Measurements from ENCODE around the gene THSD4.

- TF ChIP-seq CEBPB (IDR thresholded peaks at IDR 0.05; ENCODE audit: low read depth, low read length) (no peak), CTCF (conservative IDR thresholded peaks at IDR 0.05; ENCODE audit: low read depth, low read length) (no peak), RAD21 (IDR thresholded peaks at IDR 0.05; ENCODE audit: low read length) (no peak), RFX5 (IDR thresholded peaks at IDR 0.05; ENCODE audit: low read depth, low read length) (no peak), MAFK (IDR thresholded peaks at IDR 0.05; ENCODE audit: low read depth, low read length) (no peak), POLR2A (IDR thresholded peaks at IDR 0.05; ENCODE audit: low read depth, low read length) (no peak), FOS (IDR thresholded peaks at IDR 0.05; ENCODE audit: low read depth, low read length) (no peak)
Measured at GRCh38 chr15:71494563-71495397, 379.5 kb downstream of the THSD4 start.

All from IMR-90 (cell line).